ENCODE measurements around the gene SCD5.

SCD5 gene

DNA sequence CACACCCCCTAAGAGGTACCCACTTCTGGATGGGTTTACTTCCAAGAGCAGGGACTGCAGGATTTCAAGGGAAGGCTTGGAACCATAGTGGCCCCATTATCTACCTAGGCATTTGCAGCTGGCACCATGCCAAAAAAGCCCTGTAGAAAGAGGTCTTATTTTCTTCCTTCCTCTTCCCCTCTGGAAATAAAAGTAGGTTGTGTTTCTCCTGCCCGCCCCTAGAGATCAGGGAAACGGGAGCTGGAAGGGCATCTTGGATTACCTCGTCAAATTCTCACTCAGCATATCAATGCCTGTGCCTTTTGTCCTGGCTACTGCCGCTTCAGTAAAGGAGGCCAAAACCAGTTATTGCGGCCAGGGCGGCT lies 1.6 kb downstream of the SCD5 start:
- no peak for DNase-seq (ENCODE audit: low read depth in 2 of 2)

DNA sequence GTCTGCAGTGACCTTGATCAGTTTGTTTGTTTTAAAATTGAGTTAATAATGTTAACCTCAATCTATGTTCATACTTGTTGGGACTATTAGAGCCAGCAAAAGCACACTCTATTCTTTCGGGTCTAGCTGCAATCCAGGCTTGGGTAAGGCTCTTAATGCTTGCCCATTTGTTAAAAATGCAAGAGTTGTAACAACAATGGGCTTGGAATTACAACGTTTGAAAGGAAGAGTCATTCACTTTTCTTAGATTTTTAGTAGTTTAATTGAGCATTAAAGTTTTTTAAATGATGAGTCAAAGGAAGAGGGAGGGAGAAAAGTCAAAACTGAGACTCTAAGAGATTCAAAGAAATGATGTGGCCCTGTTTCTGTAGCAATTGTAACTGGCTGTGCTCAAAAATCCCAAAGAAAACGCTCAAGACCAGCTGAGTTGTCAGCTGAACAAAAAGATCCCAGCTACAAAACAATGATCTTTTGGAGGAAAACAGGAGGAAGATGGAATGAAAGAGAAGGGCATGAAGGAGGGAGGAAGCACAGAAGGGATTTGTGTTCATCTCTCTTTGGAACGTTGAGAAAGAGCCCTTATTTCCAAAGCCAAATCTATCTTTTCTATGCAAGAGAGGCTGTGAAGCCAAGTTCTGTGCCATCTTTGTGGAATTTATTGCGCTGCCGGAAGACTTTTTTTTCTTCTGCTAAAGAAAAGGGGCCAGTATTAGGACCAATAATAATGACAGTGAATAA lies 5.5 kb downstream of the SCD5 start:
- no peak for DNase-seq (ENCODE audit: low read depth in 2 of 2)

DNA sequence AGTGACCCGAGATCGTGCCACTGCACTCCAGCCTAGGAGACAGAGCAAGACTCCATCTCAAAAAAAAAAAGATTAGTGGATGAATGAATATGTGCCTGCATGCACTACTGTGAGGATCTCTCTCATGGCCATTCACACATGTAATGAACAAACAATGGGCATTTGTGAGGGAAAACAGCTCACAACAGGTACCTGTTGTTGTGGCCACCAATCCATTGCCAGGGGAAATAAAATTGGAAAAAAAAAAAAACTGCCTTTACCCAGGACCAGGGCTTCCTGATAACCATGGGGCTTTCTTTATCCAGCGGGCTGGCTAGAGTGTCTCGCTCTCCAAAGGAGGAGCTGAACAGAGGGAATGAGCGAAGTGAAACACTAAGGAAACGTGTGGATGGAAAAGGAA lies 7.4 kb downstream of the SCD5 start:
- DNase-seq (ENCODE audit: low read depth in 2 of 2) = no peak

DNA sequence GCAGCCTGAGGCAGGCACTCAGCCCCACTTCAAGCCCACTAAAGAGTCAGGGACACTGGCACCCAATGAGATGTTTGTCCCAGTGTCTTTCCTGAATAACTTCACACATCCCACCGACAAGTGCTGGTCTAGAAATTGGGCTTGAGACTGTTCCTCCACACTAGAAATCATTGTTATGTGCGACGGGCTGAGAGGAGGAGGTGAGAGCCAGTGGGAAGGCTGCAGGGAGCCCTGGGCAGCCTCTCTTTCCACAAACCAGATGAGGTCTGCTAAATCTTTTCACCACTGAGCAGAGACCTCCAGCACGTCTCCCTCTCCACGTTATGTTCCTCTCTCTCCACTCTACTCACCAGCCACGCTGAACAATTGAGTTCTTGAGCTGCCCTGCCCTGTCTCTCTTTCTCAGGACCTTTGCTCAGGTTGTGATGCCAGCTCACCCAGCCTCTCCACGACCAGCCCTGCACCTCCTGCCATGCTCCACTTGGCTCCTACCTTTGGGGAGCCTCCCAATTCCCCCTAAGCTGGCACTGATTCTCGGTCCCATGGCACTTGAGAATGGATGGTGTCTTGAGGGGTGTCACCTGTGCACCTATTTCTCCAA lies 8.4 kb downstream of the SCD5 start:
- DNase-seq (ENCODE audit: low read depth in 2 of 2) = no peak

DNA sequence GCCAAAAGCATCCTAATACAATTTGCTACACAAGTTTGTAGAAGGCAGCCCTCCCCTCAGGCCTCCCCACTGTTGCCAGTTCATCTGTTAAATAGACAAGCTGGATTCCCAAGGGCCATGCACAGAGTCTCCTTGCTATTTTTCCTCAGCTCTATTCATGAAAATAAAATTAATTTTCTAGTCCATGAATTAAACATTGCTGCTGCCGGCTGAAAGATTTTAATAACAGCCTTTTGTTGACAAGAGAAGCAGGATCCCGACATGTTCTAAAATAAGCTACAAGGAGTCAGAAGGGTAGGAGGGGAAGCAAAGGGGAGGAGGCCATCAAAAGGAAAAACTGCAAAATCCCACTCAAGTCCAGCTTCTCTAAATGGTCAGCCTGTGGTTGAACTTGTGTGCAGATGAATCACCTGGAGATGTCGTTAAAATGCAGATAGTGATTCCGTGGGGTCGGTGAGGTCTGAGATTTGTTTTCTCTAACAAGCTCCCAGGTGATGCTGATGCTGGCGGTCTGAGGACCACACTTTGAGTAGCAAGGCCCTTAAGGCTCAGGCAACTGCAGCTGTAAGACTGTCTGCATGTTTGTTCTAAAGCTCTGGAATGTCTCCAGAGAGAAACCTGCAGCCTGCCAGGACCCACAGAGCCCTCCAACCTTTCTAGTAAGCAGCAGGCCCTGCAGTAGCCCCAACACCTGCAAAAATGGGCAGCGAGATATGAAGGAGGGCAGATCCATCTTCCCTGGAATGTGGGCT lies 9.4 kb downstream of the SCD5 start:
- DNase-seq (ENCODE audit: low read depth in 2 of 2) = no peak

DNA sequence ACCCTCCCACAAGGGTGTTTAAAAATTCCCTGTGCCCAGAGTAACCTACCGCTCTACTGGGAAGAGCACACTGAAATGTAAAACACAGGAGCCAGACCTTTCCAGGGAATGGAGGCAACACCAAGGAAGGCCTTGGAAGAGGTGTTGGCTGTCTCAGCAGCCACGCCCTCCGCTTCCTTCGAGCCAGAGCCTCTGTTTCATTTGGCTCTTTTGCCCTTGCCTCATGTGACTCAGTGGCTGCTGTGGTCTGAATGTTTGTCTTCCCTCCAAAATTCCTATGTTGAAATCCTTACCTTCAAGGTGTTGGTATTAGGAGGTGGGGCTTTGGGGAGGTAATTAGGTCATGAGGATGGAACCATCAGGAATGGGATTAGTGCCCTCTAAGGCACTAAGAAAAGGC lies 11.3 kb downstream of the SCD5 start:
- no peak for DNase-seq (ENCODE audit: low read depth in 2 of 2)

DNA sequence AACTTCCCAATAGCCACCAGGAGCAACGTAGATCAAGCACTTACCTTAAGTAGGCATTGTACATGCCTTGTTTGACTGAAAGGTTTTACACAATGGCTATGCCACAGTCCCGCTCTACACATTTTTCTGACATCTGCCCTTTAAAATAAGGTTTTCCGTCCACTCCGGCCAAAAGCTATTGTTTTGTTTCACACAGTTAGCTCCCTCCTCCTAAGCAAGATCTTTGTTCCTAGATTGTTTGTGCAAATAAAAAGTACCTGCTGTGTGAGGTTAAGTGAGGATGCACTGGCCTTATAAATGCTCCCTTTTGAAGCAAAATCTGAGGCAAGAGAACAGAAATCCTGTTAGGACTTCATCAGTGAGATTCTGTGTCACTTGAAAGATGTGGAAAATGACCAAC lies 11.8 kb downstream of the SCD5 start:
- DNase-seq (ENCODE audit: low read depth in 2 of 2) = no peak

DNA sequence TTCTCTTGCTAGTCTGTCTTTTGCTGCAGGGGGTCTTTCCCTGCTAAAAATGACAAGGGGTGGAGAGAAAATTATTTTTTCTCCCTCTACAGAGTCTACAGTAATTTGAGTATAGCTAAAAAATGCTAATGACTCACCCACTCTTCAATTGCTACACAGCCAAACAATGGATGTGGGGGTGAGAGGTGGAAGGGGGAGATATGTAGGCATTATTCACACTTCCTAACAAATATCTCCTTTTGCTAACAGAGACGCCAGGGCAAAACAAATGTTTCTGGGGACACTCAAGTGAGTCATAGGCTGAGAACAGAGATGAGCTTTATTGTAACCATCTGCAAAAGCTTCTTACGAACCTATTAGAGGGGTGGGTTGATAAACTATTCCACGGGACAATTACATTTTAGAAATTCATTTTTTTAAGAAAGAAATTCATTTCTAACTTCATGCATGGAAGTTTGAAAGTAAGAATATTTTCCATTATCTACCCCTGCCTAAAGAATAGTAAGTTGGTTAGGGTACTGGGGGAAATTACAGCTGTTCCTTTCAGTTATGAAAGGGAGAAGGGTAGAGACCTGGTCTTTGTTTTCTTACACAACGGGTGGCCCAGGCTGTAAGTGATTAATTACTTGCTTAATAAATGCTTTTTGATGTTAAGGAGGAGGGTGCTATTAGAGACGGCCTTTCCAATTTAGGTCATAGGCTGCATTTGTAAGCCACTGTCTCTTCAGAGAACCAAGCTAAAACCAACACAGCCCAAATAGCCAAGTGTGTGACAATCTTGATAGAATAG lies 12.8 kb downstream of the SCD5 start:
- DNase-seq (ENCODE audit: low read depth in 2 of 2) = no peak

DNA sequence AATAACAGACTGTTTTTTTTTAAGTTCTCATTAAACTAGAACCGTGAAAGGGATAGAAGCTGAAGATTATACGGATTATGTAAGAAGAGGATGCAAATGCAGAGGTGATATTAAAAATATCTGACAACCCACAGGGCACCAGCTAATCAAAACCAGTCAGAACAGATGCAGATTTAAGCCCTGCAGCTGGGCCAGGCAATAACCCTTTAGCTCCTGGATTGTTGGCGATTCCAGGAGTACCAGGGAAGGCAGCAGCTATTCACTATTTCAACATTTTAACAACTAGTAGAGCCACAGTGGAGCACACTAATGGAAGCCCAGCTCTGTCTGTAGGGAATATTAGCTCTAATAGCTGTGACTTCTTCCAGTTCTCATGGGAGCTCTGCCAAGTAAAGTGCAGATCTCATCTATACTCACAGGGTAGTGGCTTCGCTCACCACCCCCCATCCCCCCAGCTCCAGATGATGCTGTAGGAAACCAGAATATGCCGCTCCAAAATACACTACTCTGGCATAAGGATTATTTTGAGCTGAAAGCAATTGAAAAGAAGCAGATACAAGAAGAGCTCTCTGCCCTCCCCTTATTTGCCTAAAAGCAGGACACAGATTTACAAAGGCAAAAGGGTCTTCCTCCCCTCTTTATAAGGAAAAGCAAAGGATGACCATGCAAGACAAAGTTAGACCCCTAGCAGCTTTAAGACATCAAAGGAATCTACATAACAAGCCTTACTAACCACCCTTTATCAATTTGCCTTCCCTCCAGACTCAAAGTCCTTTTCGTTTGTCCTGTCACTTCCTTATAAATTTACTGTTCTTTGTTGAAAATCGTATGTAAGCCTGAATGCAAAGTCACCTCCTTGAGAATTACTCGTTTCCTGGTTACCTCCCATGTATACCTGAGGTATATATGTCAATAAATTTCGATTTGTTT lies 13.7 kb downstream of the SCD5 start:
- no peak for DNase-seq (ENCODE audit: low read depth in 2 of 2)

DNA sequence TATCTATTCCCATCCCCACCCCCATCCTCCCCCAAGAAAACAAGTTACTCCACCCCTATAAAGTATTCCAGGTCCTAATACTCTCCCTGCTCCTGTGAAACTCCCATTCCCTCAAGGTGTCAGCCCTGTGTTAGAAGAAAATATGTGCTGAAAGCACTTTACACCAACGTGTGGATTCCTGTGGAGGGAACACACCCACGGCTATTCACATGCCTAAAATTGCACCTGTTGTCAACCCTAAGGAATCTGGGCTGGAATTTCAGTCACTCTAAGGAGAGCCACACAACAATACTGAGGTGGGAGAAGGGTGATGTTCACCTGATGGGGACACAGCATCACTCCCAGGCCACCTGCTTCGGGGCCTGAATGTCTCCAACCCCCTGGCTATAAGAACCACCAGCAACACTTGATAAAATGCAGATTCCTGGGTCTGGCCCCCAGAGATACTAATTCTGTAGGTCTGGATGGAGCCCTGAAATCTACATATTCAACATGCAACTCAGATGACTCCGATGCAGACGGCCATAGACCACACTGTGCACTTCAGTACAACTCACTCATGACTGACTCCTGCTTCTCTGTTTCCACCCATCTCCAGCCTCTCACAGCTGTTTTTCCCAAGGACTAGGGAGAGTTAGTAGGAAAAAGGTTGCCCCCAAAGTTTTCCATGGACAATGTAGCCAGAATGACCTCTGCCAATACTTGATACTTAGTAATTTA lies 15.8 kb downstream of the SCD5 start:
- DNase-seq (ENCODE audit: low read depth in 2 of 2) = no peak

DNA sequence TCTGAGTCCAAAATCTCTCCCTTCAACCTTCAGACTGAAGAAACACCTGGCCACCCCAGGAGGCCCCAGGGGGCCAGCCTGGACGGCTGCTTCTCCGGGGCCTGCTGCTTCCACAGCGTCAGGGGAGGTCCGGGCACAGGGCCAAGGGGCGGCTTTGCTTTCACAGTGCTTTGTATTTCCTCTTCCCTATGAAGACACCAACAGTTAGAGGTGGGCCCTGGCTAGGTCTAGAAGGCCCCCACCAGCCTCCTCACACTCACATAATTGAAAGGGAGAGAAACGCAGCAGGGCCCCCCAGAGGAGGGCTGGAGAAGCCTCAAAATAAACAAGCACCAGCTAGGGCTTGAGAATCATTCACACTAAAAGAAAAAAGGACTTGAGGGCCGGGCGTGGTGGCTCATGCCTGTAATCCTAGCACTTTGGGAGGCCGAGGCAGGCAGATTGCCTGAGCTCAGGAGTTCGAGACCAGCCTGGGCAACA lies 17.8 kb downstream of the SCD5 start:
- DNase-seq (ENCODE audit: low read depth in 2 of 2) = no peak

DNA sequence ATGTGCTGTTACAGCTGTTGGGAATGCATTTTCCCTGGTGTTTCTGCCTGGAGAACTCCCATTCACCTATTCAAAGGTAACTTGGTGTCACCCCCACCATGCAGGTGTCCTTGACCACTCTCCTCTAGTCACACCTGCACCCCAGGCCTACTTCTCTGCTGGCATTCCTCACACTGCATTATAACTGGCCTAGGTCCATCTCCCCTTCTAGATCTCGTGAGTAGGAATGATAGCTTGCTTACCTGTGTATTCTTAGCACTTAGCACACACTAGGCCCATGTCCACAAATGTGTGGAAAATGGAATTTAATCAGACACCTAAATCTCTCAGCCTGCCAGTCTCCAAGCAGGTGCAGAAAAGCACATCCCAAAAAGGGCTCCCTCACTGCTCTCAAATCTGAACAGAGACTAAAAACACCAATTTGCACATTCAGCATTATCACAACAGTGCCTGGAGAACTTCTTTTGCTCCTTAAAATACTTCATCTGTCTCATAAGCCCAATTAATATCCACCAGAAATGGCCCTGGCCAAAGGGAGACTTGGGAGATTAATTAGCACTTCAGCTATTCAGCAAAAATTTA lies 18.3 kb downstream of the SCD5 start:
- no peak for DNase-seq (ENCODE audit: low read depth in 2 of 2)

DNA sequence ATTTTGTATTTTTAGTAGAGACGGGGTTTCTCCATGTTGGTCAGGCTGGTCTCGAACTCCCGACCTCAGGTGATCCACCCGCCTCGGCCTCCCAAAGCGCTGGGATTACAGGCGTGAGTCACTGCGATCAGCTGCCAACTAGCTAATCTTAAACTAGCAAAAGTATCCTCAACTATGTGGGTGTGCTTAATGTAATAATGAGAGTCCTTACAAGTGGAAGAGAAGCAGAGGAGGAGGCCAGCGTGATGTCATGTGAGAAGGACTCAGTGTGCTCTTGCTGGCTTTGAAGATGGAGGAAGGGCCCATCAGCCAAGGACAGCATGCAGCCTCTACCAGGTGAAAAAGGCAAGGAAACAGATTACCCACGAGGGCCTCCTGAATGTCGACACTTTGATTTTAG lies 19.6 kb downstream of the SCD5 start:
- no peak for DNase-seq (ENCODE audit: low read depth in 2 of 2)

DNA sequence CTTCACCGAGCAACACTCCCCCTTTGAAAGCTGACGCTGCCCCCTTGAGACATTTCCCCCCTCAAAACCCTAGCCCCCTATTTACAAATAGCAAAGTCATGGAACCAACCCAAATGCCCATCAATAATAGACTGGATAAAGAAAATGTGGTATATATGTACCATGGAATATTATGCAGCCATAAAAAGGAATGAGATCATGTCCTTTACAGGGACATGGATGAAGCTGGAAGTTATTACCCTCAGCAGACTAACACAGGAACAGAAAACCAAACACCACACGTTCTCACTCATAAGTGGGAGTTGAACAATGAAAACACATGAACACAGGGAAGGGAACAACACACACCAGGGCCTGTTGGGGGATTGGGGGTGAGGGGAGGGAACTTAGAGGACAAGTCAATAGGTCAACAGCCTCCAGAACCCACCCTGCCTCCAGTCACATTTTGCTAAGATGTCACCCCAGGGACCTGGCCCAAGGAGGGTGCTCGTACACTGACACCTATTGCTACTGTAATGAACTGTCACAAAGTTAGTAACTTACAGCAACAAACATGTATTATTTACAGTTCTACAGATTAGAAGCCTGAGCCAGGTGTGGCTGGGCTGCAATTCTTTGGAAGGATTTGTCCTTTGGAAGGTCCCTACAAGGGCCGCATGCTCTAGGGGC lies 20.6 kb downstream of the SCD5 start:
- DNase-seq (ENCODE audit: low read depth in 2 of 2) = no peak

DNA sequence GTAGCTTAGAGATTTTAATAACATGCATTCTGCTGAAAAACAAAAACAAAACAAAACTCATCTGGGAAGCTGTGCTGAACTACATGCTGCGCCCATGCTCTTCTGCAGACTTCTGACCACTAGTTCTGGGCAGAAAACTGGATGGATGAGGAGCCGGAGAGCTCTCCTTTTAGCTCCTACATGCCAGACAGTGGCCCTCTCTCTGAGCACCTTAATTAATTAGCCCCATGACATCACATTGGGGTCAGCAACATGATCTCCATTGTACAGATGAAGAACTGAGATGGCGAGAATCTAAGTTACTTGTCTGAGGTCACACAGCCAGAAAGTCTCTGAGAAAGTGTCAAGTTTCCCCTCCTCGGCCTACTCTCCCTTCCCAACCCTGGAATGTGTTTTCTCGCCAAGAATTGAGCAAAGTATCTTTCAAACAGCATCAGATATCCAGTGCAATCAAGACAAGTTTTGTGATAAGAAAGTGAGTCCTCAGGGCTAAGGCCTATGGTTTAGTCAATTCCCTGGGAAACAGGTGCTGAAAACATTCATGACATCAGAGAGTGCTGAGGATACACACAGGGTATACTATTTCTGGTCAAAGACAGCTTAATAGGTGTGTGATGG lies 21.6 kb downstream of the SCD5 start:
- no peak for DNase-seq (ENCODE audit: low read depth in 2 of 2)

DNA sequence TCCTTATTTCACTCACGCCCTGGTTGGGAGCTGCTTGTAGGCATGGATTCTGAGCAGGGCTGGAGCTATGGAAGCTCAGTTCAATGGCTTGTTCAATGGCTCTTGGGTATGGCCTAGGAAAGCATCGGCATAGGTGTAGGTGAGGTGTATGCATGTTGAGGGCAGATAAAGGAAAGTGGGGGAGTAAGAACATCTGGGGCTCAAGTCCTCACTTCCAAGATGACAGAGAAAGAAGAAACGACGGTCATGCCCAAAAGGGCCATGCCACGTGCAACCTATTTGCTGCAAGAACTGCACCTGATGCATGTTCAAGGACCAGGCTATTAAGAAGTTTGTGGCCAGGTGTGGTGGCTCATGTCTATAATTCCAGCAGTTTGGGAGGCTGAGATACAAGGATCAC lies 23.4 kb downstream of the SCD5 start:
- DNase-seq (ENCODE audit: low read depth in 2 of 2) = no peak

DNA sequence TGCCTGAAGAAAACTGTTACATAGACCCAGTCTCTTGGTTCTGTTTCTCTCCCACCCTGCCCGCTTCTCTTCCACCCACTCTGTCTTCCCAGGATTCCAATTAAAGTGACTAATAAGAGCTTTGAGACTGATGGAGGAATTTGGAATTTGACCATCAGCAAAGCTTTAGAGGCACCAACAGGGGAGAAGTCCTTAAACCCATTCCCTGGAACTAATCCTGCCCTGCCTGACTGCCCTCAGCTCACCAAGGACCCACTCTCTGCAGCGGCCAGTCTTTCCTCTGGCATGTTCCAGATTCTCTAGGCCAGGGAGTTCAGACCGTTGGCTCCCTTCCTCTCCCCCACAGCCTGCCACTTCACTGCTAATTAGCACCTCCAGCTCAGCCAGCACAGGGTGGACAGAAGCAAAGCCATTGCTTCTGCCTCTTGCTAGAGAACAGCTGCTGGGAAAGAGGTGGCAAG lies 23.9 kb downstream of the SCD5 start:
- no peak for DNase-seq (ENCODE audit: low read depth in 2 of 2)

DNA sequence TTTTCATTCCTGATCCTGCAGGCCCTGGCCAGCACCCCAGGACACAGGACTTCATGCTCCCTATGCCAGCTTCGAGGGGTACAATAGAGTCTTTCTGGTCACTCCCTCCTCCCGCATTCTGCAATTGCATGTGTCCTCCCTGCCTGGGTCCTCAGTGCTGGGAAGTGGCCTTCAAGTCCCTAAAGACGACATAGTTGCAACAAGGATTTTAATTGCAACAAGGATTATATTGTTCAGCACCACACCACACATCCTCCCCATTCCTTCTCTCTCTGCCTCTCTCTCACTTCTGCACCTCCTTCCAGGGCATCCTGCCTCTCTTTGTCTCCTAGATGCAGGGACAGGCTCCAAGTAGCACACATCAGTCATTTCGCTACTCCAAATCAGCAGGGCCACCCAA lies 25.5 kb downstream of the SCD5 start:
- DNase-seq (ENCODE audit: low read depth in 2 of 2) = no peak

DNA sequence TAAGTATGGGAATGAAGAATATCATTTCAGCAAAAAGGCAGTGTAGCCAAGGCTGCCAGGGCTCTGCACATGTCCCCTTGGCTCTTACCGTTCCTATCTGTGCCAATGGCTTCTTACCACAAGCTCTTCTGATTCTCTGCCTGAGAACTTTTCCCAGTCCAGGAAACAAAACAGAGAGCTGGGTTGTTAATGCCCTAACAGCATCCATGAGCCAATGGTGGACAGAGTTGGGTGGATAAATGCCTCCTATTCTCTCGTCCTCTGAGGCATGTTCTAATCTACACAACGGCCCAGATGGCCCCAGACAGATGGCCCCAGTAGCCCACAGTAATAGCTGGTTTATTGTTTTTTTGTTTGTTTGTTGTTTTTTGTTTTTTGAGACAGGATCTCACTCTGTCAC lies 28.0 kb downstream of the SCD5 start:
- DNase-seq (ENCODE audit: low read depth in 2 of 2) = no peak
